GM12878 (cell line): ENCODE results near the gene NEURL4. TPM values are rescaled to one million over a fixed set of nuclear protein-coding genes. Genes with fewer than 3 reads are reported as not detected.

Experiments used
- CREB1 ChIP-seq: IDR thresholded peaks from 2 replicates; pipeline ENCODE4 v1.6.1; 2012; ENCODE audit warnings: low read depth, mild to moderate bottlenecking, inconsistent platforms
- DPF2 ChIP-seq: fragments of 450-650 bp; IDR thresholded peaks from 2 replicates; pipeline ENCODE4 v1.6.1; 2017; ENCODE audit warnings: mild to moderate bottlenecking
- E2F8 ChIP-seq: fragments of 450-650 bp; IDR thresholded peaks from 2 replicates; pipeline ENCODE4 v1.6.1; 2018; ENCODE audit warnings: mild to moderate bottlenecking, low read depth, moderate library complexity; ENCODE audit not compliant: partially characterized antibody
- EGR1 ChIP-seq, 2 experiments: IDR thresholded peaks; 1 replicate in 1 of 2; 2 replicates in 1 of 2; pipeline ENCODE4 v1.6.1; 2011 to 2012; ENCODE audit warnings: low read depth in 2 of 2, low read length in 2 of 2, borderline replicate concordance in 1 of 2, mild to moderate bottlenecking in 1 of 2, moderate library complexity in 1 of 2
- GABPA ChIP-seq: IDR thresholded peaks from 2 replicates; pipeline ENCODE4 v1.6.1; 2014; ENCODE audit warnings: antibody characterized with exemption, low read depth, mild to moderate bottlenecking, inconsistent platforms
- JUND ChIP-seq: IDR thresholded peaks from 2 replicates; pipeline ENCODE4 v1.6.1; 2012; ENCODE audit warnings: low read depth, mild to moderate bottlenecking, low read length, improper control_type of control experiment, moderate library complexity
- NR2F1 ChIP-seq: fragments of 450-650 bp; conservative IDR thresholded peaks from 2 replicates; pipeline ENCODE4 v1.6.1; 2017; ENCODE audit warnings: mild to moderate bottlenecking
- PKNOX1 ChIP-seq: fragments of 450-650 bp; IDR thresholded peaks from 2 replicates; pipeline ENCODE4 v1.6.1; 2016; ENCODE audit warnings: mild to moderate bottlenecking
- POU2F2 ChIP-seq: IDR thresholded peaks from 3 replicates; pipeline ENCODE4 v1.6.1; 2011; ENCODE audit warnings: low read depth, mild to moderate bottlenecking, low read length, borderline replicate concordance
- SIX5 ChIP-seq: IDR thresholded peaks from 2 replicates; pipeline ENCODE4 v1.6.1; 2011; ENCODE audit warnings: mild to moderate bottlenecking, low read depth, low read length, moderate library complexity; ENCODE audit not compliant: severe bottlenecking
- SMAD5 ChIP-seq: IDR thresholded peaks from 2 replicates; pipeline ENCODE4 v1.6.1; 2016; ENCODE audit warnings: antibody characterized with exemption, low read depth
- SPI1 ChIP-seq: IDR thresholded peaks from 2 replicates; pipeline ENCODE4 v1.6.1; 2011; ENCODE audit warnings: low read depth, mild to moderate bottlenecking, low read length, moderate library complexity, borderline replicate concordance; ENCODE audit not compliant: insufficient read depth
- YBX1 ChIP-seq: fragments of 450-650 bp; IDR thresholded peaks from 2 replicates; pipeline ENCODE4 v1.6.1; 2016; ENCODE audit warnings: antibody characterized with exemption
- ZBTB40 ChIP-seq: fragments of 450-650 bp; IDR thresholded peaks from 2 replicates; pipeline ENCODE4 v1.6.1; 2016; ENCODE audit warnings: mild to moderate bottlenecking, moderate library complexity, borderline replicate concordance
- ZNF24 ChIP-seq: fragments of 450-650 bp; IDR thresholded peaks from 2 replicates; pipeline ENCODE4 v1.6.1; 2017; ENCODE audit warnings: antibody characterized with exemption, mild to moderate bottlenecking
- polyA plus RNA-seq, 11 experiments: library from polyadenylated mRNA; depleted of rRNA in 4 of 11; unstranded in 6 of 11; stranded (reverse) in 5 of 11; fragments of >200 nt; fragmentation: Nextera tagmentation in 4 of 11; fragmentation: Illumina TruSeq in 1 of 11; extraction: Ambion mirVana in 4 of 11; extraction: Trizol in 1 of 11; gene quantifications; 1 replicate in 1 of 11; 2 replicates in 10 of 11; pipeline versions ENCODE4 v1.2.1 to v1.2.3, GENCODE V29; 2011 to 2016; ENCODE audit warnings: inconsistent platforms in 2 of 11, missing spikeins in 2 of 11, low read depth in 1 of 11
- total RNA-seq, 4 experiments: library from RNA; depleted of rRNA in 3 of 4; stranded (reverse); fragments of >200 nt in 3 of 4; fragmentation: Illumina TruSeq in 1 of 4; extraction: Trizol in 1 of 4; gene quantifications; 2 replicates each; pipeline versions ENCODE4 v1.2.1 to v1.2.3, GENCODE V29; 2013 to 2021
- TF ChIP-seq, protein P1 (sequence below): fragments of 450-650 bp; conservative IDR thresholded peaks from 2 replicates; pipeline ENCODE4 v1.6.1; 2017; ENCODE audit warnings: mild to moderate bottlenecking, moderate library complexity
- TF ChIP-seq, protein P2 (sequence below): IDR thresholded peaks from 2 replicates; pipeline ENCODE4 v1.6.1; 2011; ENCODE audit warnings: mild to moderate bottlenecking, low read depth, low read length, moderate library complexity; ENCODE audit not compliant: insufficient replicate concordance

Gene NEURL4
- total and polyA plus RNA-seq, 10 of the 15 experiments (the other 5 are each of a cell fraction or from before 2014, with no cell fraction given), result 0.03 to 41.9 (median 10.0) TPM

DNA sequence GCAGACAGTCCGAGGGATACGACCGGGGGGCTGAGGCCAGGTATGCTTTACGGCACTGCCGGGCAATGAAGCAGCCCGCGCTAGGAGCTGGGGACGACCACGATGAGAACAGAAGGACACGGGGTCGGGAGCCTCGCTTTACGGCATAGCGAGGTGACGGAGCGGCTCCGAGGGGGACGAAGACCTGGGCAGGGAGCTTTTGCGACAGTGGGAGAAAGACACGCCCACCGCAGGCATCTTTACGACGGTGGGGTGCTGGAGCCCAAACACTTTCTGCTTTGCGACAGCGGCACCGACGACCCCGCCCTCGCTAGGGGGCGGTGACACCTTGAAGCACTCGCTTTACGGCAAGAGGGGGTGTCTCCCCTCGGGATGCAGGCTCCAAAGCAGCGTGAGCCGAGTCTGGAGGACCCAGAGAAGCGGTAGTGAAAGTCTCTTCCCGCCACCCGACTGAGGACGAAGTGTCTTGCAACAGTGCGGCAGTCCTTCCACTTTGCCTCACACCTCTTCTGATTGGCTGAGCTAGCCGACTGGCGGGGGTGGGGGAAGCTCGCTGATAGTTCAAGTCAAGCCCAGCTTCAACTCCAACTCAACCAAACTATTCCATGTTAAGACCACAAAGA lies 350 bp upstream of the NEURL4 start (continued):
- TF ChIP-seq, protein P1, sequence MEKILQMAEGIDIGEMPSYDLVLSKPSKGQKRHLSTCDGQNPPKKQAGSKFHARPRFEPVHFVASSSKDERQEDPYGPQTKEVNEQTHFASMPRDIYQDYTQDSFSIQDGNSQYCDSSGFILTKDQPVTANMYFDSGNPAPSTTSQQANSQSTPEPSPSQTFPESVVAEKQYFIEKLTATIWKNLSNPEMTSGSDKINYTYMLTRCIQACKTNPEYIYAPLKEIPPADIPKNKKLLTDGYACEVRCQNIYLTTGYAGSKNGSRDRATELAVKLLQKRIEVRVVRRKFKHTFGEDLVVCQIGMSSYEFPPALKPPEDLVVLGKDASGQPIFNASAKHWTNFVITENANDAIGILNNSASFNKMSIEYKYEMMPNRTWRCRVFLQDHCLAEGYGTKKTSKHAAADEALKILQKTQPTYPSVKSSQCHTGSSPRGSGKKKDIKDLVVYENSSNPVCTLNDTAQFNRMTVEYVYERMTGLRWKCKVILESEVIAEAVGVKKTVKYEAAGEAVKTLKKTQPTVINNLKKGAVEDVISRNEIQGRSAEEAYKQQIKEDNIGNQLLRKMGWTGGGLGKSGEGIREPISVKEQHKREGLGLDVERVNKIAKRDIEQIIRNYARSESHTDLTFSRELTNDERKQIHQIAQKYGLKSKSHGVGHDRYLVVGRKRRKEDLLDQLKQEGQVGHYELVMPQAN, result peak; percentile 67
- TF ChIP-seq E2F8, result peak; percentile 87
- peak in 1 of 2 experiments; percentile 52; a peak in 2 of 3 replicates for TF ChIP-seq EGR1 (IDR thresholded peaks at IDR 0.05; ENCODE audit: borderline replicate concordance in 1 of 2, low read depth in 2 of 2, low read length in 2 of 2)
- TF ChIP-seq ZBTB40, result no peak
- TF ChIP-seq, protein P2, sequence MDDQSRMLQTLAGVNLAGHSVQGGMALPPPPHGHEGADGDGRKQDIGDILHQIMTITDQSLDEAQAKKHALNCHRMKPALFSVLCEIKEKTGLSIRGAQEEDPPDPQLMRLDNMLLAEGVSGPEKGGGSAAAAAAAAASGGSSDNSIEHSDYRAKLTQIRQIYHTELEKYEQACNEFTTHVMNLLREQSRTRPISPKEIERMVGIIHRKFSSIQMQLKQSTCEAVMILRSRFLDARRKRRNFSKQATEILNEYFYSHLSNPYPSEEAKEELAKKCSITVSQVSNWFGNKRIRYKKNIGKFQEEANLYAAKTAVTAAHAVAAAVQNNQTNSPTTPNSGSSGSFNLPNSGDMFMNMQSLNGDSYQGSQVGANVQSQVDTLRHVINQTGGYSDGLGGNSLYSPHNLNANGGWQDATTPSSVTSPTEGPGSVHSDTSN, result no peak
- TF ChIP-seq NR2F1, result peak; percentile 40; the same call in 1 of the 2 replicates
- no peak for TF ChIP-seq GABPA
- no peak for TF ChIP-seq YBX1
- no peak; the same call in 1 of the 2 replicates for TF ChIP-seq CREB1
- no peak for TF ChIP-seq SIX5
- TF ChIP-seq JUND, result no peak
- TF ChIP-seq SPI1, result peak; percentile 39; the same call in 1 of the 2 replicates
- TF ChIP-seq DPF2, result no peak
- TF ChIP-seq POU2F2, result no peak
- TF ChIP-seq SMAD5, result peak; percentile 35; the same call in 1 of the 2 replicates
- TF ChIP-seq ZNF24, result no peak
- peak; percentile 68 for TF ChIP-seq PKNOX1
